Thoracic aorta (tissue), 2 donors: Measurements from ENCODE around the gene MLXIP. TPM values are rescaled to one million over a fixed set of nuclear protein-coding genes. Genes with fewer than 3 reads are reported as not detected.

ENCODE experiments used
- ATAC-seq: fragments of 150-250 bp; one replicate; pipeline ENCODE4 v1.8.0; 2017; ENCODE audit warnings: low read depth; ENCODE audit not compliant: insufficient number of reproducible peaks, low FRiP score
- DNase-seq: peaks from one replicate; pipeline ENCODE4 v3.0.0-alpha.2; 2020; ENCODE audit warnings: low spot score
- H3K27ac ChIP-seq, 2 donors: fragments of 200-600 bp; sonication (generic); 1 replicate in 1 of 2; 2 replicates in 1 of 2; pipeline ENCODE4 v1.5.1; 2016; ENCODE audit warnings: mild to moderate bottlenecking in 2 of 2, moderate library complexity in 2 of 2
- H3K27me3 ChIP-seq: fragments of 200-600 bp; sonication (generic); replicated peaks from 2 replicates; pipeline ENCODE4 v1.6.0; 2016; ENCODE audit warnings: mild to moderate bottlenecking; ENCODE audit not compliant: insufficient read depth
- H3K36me3 ChIP-seq: fragments of 200-600 bp; sonication (generic); one replicate; pipeline ENCODE4 v1.5.1; 2016
- H3K4me1 ChIP-seq, 2 donors: fragments of 200-600 bp; sonication (generic); 1 replicate in 1 of 2; 2 replicates in 1 of 2; pipeline versions ENCODE4 v1.5.1 to v1.6.0; 2016; ENCODE audit warnings: low read depth in 2 of 2, mild to moderate bottlenecking in 1 of 2; ENCODE audit not compliant: control insufficient read depth in 1 of 2
- H3K4me3 ChIP-seq: fragments of 200-600 bp; sonication (generic); 2 replicates; pipeline ENCODE4 v1.5.1; 2016; ENCODE audit warnings: mild to moderate bottlenecking
- H3K9me3 ChIP-seq: fragments of 200-600 bp; sonication (generic); 2 replicates; pipeline ENCODE4 v1.5.1; 2016
- CTCF ChIP-seq: fragments of 200-600 bp; sonication (generic); IDR thresholded peaks from one replicate; pipeline ENCODE4 v1.5.1; 2019; ENCODE audit warnings: antibody characterized with exemption
- total RNA-seq, 2 donors: library from RNA; depleted of rRNA; stranded (reverse); fragments of >200 nt; gene quantifications; one replicate each; pipeline versions ENCODE4 v1.1.0 to v1.2.3, GENCODE V29; 2016

Gene MLXIP
- total RNA-seq, 2 donors from 2014 or later = 35.5 to 50.3 TPM

DNA sequence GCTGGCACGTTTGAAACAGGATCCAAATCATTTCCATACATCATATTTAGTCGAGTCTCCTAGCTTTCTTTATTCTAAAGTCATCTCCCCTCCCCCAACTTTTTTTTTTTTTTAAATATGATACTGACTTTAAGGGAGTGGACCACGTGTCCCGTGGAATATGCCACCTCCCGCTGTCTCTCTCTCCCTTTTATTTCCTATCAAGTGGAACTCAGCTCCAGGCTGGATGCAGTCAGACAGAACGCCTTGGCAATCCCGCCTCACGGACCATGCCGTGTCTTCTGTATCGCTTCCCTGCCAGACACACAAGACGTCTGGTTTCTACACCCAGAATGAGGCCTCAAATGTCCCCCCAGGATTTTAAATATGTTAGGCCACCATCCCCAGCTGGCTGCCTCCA is 35.6 kb upstream of the MLXIP start:
- Histone ChIP-seq H3K4me3 (no peak overlapping the region), H3K36me3 (peaks cover 21% of the 10 kb centered on the region), H3K9me3 (no peaks in the 10 kb centered on the region), H3K4me1 (no peaks in the 10 kb centered on the region), H3K27ac (no peak overlapping the region), H3K27me3 (no peaks in the 10 kb centered on the region)
- DNase-seq (no peak), ATAC-seq (no peak)
- no peak for TF ChIP-seq CTCF

- no peak for DNase-seq
- H3K27ac ChIP-seq = no peak overlapping the region
- TF ChIP-seq CTCF = no peak
- ATAC-seq = no peak
- no peaks in the 10 kb centered on the region for H3K9me3 ChIP-seq
- peaks cover 21% of the 10 kb centered on the region for H3K36me3 ChIP-seq
- no peaks in the 10 kb centered on the region for H3K4me1 ChIP-seq
- no peak overlapping the region for H3K4me3 ChIP-seq
- H3K27me3 ChIP-seq = no peaks in the 10 kb centered on the region
Observed at GRCh38 chr12:122043476-122043875, 35.1 kb upstream of the MLXIP start.

- Histone ChIP-seq H3K4me1 (no peaks in the 10 kb centered on the region), H3K9me3 (no peaks in the 10 kb centered on the region), H3K36me3 (peaks cover 16% of the 10 kb centered on the region), H3K4me3 (no peak overlapping the region), H3K27me3 (no peaks in the 10 kb centered on the region), H3K27ac (no peak overlapping the region)
- ATAC-seq = no peak
- TF ChIP-seq CTCF = no peak
- no peak for DNase-seq
Observed at GRCh38 chr12:122045262-122045661, 33.3 kb upstream of the MLXIP start.

DNA sequence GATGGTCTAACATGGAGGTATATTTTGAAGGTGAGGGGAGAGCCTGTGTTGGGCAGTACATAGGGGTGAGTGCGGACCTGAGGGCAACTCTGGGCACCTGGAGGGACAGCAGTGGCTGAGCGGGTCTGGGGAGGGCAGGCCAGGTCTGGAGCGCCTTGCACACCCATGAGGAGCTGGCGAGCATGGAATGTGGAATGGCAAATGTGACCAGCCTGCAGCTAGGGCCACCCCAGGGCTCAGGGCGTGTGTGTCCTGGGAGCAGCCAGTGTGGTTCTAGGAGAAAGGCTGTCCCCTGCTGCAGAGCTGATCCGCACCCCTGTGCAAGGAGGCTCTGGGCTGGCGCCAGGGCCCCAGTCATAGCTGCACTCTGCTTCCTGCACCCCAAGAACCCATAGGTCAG is 32.4 kb upstream of the MLXIP start:
- no peaks in the 10 kb centered on the region for H3K9me3 ChIP-seq
- no peak overlapping the region for H3K4me3 ChIP-seq
- TF ChIP-seq CTCF = no peak
- H3K4me1 ChIP-seq = peaks cover 3 to 7% of the 10 kb centered on the region in 2 donors
- no peaks in the 10 kb centered on the region for H3K27me3 ChIP-seq
- DNase-seq (no peak), ATAC-seq (no peak)
- peaks cover 16% of the 10 kb centered on the region for H3K36me3 ChIP-seq
- H3K27ac ChIP-seq = no peak overlapping the region

DNA sequence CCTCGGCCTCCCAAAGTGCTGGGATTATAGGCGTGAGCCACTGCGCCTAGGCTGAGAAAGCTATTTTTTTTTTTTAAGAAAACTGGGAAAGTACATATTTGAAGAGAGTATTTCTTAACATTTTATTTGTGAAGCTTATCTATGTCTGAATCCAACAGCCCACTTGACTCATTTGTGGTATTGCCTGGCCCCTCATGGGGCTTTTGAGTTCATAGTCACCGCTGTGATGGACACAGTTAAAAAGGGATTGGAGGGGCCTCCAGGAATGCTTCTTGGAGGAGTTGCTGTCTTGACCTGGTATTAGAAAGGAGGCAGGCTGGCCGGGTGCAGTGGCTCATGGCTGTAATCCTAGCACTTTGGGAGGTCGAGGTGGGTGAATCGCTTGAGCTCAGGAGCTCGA is 30.4 kb upstream of the MLXIP start:
- Histone ChIP-seq H3K4me3 (no peak overlapping the region), H3K9me3 (no peaks in the 10 kb centered on the region), H3K36me3 (peaks cover 13% of the 10 kb centered on the region), H3K27ac (no peak overlapping the region), H3K27me3 (no peaks in the 10 kb centered on the region), H3K4me1 (peaks cover 6 to 19% of the 10 kb centered on the region in 2 donors)
- ATAC-seq (no peak), DNase-seq (no peak)
- TF ChIP-seq CTCF = no peak
